ENCODE measurements around the gene MKLN1. TPM values are rescaled to one million over a fixed set of nuclear protein-coding genes. Genes with fewer than 3 reads are reported as not detected.

Gene MKLN1
- total RNA-seq, 4 donors from 2014 or later: 93.1 to 175 (median 102) TPM

- Histone ChIP-seq H3K27ac (no peak overlapping the region), H3K27me3 (no peaks in the 10 kb centered on the region), H3K4me3 (replicated peaks in 1 of 3) (no peak overlapping the region), H3K9me3 (no peaks in the 10 kb centered on the region), H3K36me3 (no peaks in the 10 kb centered on the region), H3K4me1 (peaks cover 0 to 5% of the 10 kb centered on the region in 2 donors)
- WGBS, 2 donors: 82 to 88% methylated on average over 7 of the region's 7 CpGs
- TF ChIP-seq, protein P1, sequence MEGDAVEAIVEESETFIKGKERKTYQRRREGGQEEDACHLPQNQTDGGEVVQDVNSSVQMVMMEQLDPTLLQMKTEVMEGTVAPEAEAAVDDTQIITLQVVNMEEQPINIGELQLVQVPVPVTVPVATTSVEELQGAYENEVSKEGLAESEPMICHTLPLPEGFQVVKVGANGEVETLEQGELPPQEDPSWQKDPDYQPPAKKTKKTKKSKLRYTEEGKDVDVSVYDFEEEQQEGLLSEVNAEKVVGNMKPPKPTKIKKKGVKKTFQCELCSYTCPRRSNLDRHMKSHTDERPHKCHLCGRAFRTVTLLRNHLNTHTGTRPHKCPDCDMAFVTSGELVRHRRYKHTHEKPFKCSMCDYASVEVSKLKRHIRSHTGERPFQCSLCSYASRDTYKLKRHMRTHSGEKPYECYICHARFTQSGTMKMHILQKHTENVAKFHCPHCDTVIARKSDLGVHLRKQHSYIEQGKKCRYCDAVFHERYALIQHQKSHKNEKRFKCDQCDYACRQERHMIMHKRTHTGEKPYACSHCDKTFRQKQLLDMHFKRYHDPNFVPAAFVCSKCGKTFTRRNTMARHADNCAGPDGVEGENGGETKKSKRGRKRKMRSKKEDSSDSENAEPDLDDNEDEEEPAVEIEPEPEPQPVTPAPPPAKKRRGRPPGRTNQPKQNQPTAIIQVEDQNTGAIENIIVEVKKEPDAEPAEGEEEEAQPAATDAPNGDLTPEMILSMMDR (IDR thresholded peaks at IDR 0.05): no peak
- no peak for TF ChIP-seq POLR2A (IDR thresholded peaks at IDR 0.05)
- DNase-seq: no peak
- intact Hi-C loops (cut with DNase I): no loop called here
Observed at GRCh38 chr7:131495669-131496498, 168.2 kb downstream of the MKLN1 start.

- Histone ChIP-seq H3K4me1 (peaks cover 0 to 6% of the 10 kb centered on the region in 2 donors), H3K9me3 (no peaks in the 10 kb centered on the region), H3K4me3 (replicated peaks in 1 of 3) (no peak overlapping the region), H3K36me3 (no peaks in the 10 kb centered on the region), H3K27ac (no peak overlapping the region), H3K27me3 (no peaks in the 10 kb centered on the region)
- 67 to 80% methylated on average over 7 of the region's 7 CpGs for WGBS, 2 donors
- no peak for DNase-seq
- no peak for TF ChIP-seq POLR2A (IDR thresholded peaks at IDR 0.05)
- TF ChIP-seq, protein P1 (IDR thresholded peaks at IDR 0.05): no peak
- intact Hi-C loops (cut with DNase I): no loop called here
Observed at GRCh38 chr7:131497454-131497853, 169.8 kb downstream of the MKLN1 start.

DNA sequence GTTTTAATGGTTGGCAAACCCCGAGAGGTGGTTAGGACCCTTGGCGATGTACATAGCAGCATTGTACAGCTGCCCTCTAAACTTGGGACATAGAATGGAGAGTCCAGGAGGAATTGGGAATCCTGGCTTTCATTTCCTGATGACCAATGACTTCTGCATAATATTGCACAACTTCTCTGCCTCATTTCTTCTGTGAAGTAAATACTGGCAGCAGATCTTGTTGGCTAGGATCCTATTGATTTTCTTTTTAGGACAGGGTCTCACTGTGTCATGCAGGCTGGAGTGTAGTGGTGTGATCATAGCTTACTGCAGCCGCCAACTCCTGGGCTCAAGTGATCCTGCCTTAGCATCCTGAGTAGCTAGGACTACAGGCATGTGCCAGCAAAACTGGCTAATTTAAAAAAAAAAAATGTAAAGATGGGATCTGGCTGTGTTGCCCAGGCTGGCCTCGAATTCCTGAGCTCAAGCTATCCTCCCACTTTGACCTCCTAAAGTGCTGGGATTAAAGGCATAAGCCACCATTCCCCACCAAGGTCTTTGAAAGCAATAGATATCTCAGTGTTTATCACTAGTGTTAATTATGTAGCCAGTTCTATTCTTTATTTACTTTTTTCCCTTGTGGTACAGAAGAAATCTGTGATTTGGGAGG is 170.7 kb downstream of the MKLN1 start:
- peaks cover 0 to 15% of the 10 kb centered on the region in 2 donors for H3K4me1 ChIP-seq
- no peak for DNase-seq
- TF ChIP-seq POLR2A (IDR thresholded peaks at IDR 0.05): no peak
- TF ChIP-seq, protein P1 (IDR thresholded peaks at IDR 0.05): no peak
- 85 to 89% methylated on average over 4 of the region's 4 CpGs for WGBS, 2 donors
- H3K36me3 ChIP-seq: no peaks in the 10 kb centered on the region
- no peaks in the 10 kb centered on the region for H3K27me3 ChIP-seq
- H3K4me3 ChIP-seq (replicated peaks in 1 of 3): no peak overlapping the region
- H3K9me3 ChIP-seq: no peaks in the 10 kb centered on the region
- intact Hi-C loops (cut with DNase I): no loop called here
- peak overlapping the region in 1 of 3 donors; percentile 38 for H3K27ac ChIP-seq

- intact Hi-C loops (cut with DNase I): no loop called here
- Histone ChIP-seq H3K4me1 (peaks cover 0 to 19% of the 10 kb centered on the region in 2 donors), H3K27ac (no peak overlapping the region), H3K9me3 (no peaks in the 10 kb centered on the region), H3K36me3 (no peaks in the 10 kb centered on the region), H3K27me3 (no peaks in the 10 kb centered on the region), H3K4me3 (replicated peaks in 1 of 3) (no peak overlapping the region)
- WGBS, 2 donors: 93 to 97% methylated on average over 6 of the region's 6 CpGs
- TF ChIP-seq, protein P1 (IDR thresholded peaks at IDR 0.05): no peak
- TF ChIP-seq POLR2A (IDR thresholded peaks at IDR 0.05): no peak
- no peak for DNase-seq
Observed at GRCh38 chr7:131499801-131500200, 172.1 kb downstream of the MKLN1 start.

DNA sequence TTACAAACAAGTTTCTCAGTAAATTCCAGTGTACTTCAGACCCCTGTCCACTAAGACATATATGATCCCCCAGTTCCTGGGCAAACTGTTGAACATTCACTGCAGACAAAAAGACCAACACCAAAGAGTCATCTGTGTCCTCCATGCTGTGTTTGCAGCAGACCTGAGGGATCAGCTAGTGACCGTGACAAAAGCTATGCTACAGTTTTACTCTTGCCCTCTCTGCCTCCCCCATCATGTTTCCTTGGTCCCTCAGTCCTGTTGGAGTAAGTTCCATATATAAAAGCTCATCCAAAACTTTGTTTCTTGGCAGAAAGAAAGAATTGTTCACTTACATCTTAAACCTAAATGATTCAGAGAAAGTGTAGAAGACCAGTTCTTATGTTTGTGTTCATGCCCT is 172.7 kb downstream of the MKLN1 start:
- DNase-seq: no peak
- Histone ChIP-seq H3K4me3 (replicated peaks in 1 of 3) (no peak overlapping the region), H3K36me3 (no peaks in the 10 kb centered on the region), H3K4me1 (peaks cover 0 to 19% of the 10 kb centered on the region in 2 donors), H3K27me3 (no peaks in the 10 kb centered on the region), H3K9me3 (no peaks in the 10 kb centered on the region), H3K27ac (no peak overlapping the region)
- TF ChIP-seq POLR2A (IDR thresholded peaks at IDR 0.05): no peak
- TF ChIP-seq, protein P1 (IDR thresholded peaks at IDR 0.05): no peak
- WGBS, 2 donors: 93 to 96% methylated on average over 1 of the region's 1 CpG
- intact Hi-C loops (cut with DNase I): no loop called here

Measured in thyroid gland (tissue), 4 donors.